GM19193 (cell line): ENCODE data around the gene ARMH3.

Source experiments
- POLR2A ChIP-seq: IDR thresholded peaks from 4 replicates; pipeline ENCODE4 v1.6.1; 2011; ENCODE audit not compliant: insufficient read depth, insufficient read length; ENCODE audit errors: extremely low read depth

The ARMH3 gene

DNA sequence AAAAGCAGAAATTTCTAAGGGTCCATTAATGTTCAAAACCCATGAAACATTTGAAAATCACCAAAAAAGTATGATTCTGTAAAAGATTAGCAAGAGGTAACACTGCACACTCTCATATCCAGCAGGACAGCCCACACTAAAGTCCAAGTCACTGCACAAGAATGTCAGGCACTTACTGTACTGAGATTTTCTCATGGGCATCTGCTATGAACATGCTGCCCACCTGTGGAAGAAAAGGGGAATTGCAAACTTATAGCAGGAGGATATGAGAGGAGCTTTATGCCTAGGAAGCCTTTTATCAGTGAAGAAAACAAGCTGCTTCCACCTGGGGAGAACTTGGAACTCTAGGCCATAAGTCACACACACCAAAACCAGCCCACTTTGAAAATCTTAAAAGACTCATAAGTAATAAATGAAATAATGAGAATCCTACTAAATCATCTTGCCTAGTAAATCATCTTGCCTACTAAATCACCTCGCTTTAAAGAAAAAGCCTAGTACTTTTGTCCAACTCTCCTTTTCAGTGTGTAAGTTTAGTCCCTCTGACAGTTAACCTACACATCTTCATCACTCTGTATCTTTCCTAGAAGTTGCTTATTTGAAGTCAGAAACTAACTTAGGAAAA is 46.1 kb downstream of the ARMH3 start:
- no peak for TF ChIP-seq POLR2A

GRCh38 chr10:102007796-102008195 is 48.2 kb downstream of the ARMH3 start:
- no peak for TF ChIP-seq POLR2A

DNA sequence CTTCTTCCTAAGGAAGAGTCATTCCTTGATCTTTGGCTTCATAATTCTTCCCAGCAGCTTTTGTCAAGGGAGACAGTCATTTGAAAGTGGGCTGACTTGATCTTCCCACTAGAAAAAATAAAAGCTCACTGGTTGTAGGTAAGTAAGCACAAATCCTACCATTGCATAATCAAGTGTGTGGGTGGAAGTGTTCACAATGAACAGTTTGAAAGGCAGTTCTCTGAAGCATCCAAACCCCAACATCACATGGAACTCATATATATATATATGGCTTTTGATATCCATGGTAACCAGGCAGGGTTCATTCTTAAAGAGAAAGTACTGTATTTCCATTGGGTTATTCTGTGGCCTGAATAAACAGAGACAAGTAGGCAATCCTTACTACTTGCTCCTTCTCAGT is 51.6 kb downstream of the ARMH3 start:
- no peak for TF ChIP-seq POLR2A

- TF ChIP-seq POLR2A: no peak
Measured at GRCh38 chr10:102003541-102003940, 52.4 kb downstream of the ARMH3 start.

- TF ChIP-seq POLR2A: no peak
Measured at GRCh38 chr10:102001435-102002068, 54.4 kb downstream of the ARMH3 start.

- no peak for TF ChIP-seq POLR2A
Measured at GRCh38 chr10:101997803-101998202, 58.2 kb downstream of the ARMH3 start.

DNA sequence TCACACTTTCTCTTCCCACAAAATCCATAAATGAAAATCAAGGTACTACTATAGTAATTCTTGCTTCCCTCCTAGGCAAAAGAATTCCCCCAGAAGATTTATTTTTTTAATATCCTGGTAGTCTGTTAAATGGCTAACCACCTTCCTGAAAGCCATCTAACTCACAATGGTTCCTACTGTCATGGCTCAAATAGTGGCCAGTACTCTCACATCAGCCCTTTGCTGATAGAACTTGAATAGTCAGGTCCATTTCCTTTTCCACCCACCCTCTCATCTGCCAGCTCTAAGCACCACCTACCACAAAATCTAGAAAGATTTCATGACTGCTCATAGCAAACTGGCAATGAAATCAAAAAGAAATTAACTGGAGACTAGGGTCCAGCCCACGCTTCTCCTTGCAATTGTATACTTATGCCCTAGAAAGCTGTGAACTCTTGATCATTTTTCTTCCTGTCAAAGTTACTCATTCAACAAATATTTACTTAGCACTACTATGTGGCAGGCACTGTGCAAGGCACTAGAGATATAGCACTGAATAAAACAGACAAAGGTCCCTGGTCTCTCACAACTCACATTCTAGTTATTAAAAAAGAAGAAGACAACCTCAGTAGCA is 60.4 kb downstream of the ARMH3 start:
- no peak for TF ChIP-seq POLR2A

DNA sequence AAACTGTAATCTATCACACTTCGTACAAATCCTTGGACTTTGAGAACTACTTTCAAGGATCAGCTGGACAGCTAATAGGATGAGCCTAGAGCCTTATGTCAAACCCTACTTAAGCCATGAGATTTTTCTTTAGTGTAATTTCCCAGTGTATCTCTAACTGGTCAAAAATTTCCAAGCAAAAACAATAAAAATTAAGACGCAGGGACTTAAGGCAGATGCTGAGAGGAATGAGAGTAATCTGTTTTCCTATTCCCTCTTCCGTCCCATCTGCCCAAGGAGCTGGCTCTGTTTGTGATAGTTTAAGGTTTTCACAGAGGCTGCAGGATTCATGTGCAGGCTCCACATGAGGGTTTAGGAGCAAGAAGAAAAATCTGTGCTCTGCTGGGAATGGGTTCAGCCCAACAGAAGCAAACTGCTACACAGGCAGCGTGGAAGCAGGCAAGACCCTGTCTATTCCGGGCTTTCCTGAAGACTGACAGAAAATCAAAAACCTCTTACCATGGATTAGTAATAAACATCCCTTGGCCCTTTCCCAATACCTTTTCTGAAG is 62.2 kb downstream of the ARMH3 start:
- no peak for TF ChIP-seq POLR2A

DNA sequence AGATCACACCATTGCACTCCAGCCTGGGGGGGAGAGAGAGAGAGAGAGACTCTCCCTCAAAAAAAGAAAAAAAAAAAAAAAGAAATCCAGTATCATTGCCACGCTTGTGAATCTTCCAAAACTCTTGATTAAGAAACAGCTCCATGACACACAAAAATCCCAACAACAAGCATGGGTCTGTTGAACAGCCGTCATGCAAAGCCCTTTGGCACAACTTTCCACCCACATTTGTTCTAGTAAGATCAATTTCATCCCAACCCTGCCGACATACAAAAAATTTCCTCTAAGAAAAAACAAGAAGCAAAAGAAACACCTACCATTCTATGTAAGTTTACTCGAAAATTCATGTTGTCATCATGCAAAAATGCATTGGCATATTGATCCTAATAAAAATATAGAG is 62.8 kb downstream of the ARMH3 start:
- TF ChIP-seq POLR2A: no peak

DNA sequence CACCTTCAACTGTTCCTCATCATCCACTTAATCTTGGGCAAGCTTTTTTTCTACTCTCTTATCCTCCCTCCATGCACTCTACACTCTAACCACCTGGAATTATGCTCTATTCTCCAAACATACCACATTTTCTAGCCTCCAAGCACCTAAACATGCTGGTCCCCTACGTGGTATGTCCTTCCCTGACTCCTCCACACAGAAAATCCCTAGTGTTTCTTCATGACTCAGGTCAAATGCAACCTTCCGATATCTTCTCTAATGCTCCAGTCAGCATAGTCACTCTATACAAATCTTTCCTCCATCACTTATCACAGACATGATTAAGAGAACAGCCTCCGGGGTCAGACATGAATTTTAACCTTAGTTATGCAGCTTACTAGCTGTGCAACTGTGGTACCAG is 68.8 kb downstream of the ARMH3 start:
- no peak for TF ChIP-seq POLR2A

DNA sequence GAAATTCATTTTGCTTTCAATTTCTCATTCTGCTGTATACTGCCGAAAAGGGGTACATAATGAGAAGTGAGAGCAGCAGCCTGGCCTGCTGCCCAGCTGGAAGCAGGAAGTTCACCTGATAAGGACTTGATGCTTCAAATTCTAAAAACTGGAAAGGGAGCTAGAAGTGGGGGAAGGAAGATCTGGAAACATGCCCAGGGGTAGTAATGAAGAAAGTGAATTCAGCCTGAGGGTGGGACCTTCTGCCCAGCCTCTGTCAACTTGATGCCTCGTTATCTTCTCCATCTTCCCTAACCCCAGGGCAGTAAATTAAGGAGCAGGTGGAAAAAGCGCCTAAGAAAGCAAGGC is 69.4 kb downstream of the ARMH3 start:
- no peak for TF ChIP-seq POLR2A

DNA sequence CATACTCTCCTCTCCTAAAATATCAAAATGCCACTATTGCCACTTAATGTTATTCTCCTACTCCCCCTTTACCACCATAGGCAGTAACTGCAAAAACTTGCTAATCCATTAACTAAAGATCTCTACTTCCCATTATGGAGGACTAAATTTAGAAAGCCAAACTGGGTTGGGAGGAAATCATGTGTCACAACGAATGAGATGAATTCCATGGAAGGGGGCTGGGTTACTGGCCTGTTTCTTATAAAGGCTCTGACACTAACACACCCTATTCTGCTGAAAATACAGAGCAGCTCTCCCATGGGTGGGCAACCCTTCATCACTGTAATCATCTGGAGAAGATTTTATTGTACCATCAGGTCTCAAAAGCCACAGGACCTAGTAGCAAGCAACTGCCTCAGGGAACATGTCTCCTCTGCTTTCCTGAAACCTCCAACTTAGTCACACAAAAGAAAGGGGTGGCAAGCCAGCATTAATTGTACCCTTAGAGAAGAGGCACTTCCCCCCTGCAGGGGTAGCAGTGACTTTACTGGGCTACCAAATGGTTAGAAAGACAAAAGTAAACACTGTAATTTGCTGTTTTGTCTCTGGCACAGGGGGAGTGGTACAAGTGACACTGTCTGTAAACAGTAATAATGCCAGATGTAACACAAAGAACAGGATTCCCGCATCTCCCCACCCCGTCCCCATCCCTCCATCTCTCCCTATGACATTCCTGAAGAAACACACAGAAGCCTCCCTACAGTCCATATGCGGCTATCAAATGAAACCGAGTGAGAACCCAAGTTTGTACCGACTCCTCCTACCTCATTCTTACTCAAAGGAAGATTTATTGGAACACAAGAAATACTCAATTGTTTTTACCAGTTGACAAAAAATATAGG is 81.6 kb downstream of the ARMH3 start:
- TF ChIP-seq POLR2A: no peak

GRCh38 chr10:101972761-101973160 is 83.2 kb downstream of the ARMH3 start:
- no peak for TF ChIP-seq POLR2A

DNA sequence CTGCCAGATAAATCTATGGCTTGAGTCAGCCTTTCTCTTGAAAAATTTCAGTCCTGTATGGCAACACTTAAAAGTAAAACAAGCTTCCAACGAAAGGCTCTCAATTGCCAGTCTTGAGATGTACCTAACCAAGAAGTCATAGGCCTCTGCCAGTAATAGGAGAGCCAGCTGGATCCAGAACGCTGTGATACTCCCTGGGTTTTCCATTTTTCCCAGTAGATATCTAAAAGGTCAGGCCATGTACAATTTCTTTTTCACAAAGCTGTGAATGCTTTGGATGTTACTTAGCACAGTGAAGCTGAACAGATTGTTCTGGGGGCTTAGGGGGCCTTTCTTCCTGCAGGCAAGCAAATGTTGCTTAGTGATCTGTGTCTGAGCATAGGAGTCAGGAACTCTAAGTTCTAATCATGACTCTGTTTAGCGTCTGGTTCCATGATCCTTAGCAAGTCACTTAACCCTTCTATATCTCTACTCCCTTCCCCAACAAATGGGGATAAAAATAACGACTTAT is 86.5 kb downstream of the ARMH3 start:
- TF ChIP-seq POLR2A: no peak

- TF ChIP-seq POLR2A: no peak
Measured at GRCh38 chr10:101968940-101969321, 87.0 kb downstream of the ARMH3 start.
